ENCODE measurements around the gene MPZL1. TPM values are rescaled to one million over a fixed set of nuclear protein-coding genes. Genes with fewer than 3 reads are reported as not detected.

Gene MPZL1
- total and polyA plus RNA-seq, 2 of the 8 experiments (the other 6 are each of a cell fraction or from before 2014, with no cell fraction given): 37.8 to 120 TPM

GRCh38 chr1:167815650-167816049 is 93.9 kb downstream of the MPZL1 start:
- no peak overlapping the region for H3K56ac ChIP-seq (replicated peaks; ENCODE audit: insufficient read length, low read depth, low read length)
- H2BK5ac ChIP-seq (ENCODE audit: low read depth, low read length): no peak overlapping the region
- no peak overlapping the region for H3K14ac ChIP-seq (ENCODE audit: insufficient read length)
- DNase-seq (ENCODE audit: low read depth in 1 of 2, low spot score in 2 of 2) (no peak), FAIRE-seq (no peak)
- no peak overlapping the region for H2BK120ac ChIP-seq (replicated peaks; ENCODE audit: low read depth, low read length)
- H3K4ac ChIP-seq (replicated peaks; ENCODE audit: insufficient read length, low read depth, low read length): no peak overlapping the region
- POLR2A ChIA-PET (ENCODE audit: partially characterized antibody): no interaction called here
- H2AK5ac ChIP-seq (ENCODE audit: low read depth, low read length): no peak overlapping the region
- no peak overlapping the region for H2AFZ ChIP-seq (ENCODE audit: low read length)
- no peaks in the 10 kb centered on the region for H3K79me1 ChIP-seq (ENCODE audit: low read depth, low read length)
- no peak overlapping the region for H3K4me2 ChIP-seq (ENCODE audit: insufficient read depth in 1 of 2, low read depth in 2 of 2, low read length in 2 of 2)
- no peak overlapping the region for H3K9ac ChIP-seq (replicated peaks in 1 of 4; ENCODE audit: extremely low read depth in 1 of 4, low read depth in 3 of 4, low read length in 3 of 4)
- H3K27me3 ChIP-seq (replicated peaks in 1 of 4; ENCODE audit: control insufficient read depth in 3 of 4, extremely low read depth in 1 of 4, insufficient read depth in 3 of 4, low read length in 3 of 4): no peaks in the 10 kb centered on the region; a peak in 1 of 7 replicates
- H4K91ac ChIP-seq (replicated peaks; ENCODE audit: insufficient read length, low read length): no peak overlapping the region
- CTCF ChIA-PET (ENCODE audit: partially characterized antibody): interaction anchor here (1.1 kb wide), 1 partner anchor 13 kb away, joined by 4 read pairs; no protein-coding TSS in a partner anchor
- no peak overlapping the region for H3K4me3 ChIP-seq (ENCODE audit: extremely low read depth in 1 of 4, insufficient read depth in 2 of 4, low read depth in 3 of 4, low read length in 4 of 4)
- H2BK20ac ChIP-seq (ENCODE audit: low read length): no peak overlapping the region
- H3K9me3 ChIP-seq (ENCODE audit: insufficient read depth in 2 of 2, low read depth in 1 of 2, low read length in 1 of 2): 0 out of 4 replicates have a peak, but pooled peaks cover 0 to 2% of the 10 kb centered on the region in 2 experiments
- no peaks in the 10 kb centered on the region for H3K23me2 ChIP-seq (ENCODE audit: low read depth, low read length)
- WGBS, 2 experiments (ENCODE audit: extremely low coverage in 1 of 2, insufficient coverage in 1 of 2, insufficient read length in 1 of 2, insufficient replicate concordance in 2 of 2, low coverage in 1 of 2, low lambda C conversion rate in 2 of 2, missing lambda C conversion rate in 1 of 2): 85% methylated on average over 1 of the region's 1 CpG; no CpG with 5 or more reads in 1 of the 2 experiments
- H2BK15ac ChIP-seq (ENCODE audit: low read length): no peak overlapping the region
- no peak overlapping the region for H4K5ac ChIP-seq (ENCODE audit: insufficient read length, low read depth, low read length)
- H3K23ac ChIP-seq (ENCODE audit: insufficient read length): no peak overlapping the region
- no peak overlapping the region for H2BK12ac ChIP-seq (ENCODE audit: low read depth, low read length)
- H4K8ac ChIP-seq (ENCODE audit: extremely low read depth, insufficient read depth, low read length): no peak overlapping the region
- H3K36me3 ChIP-seq (ENCODE audit: control insufficient read depth in 2 of 4, insufficient read depth in 4 of 4, low read length in 3 of 4): no peaks in the 10 kb centered on the region
- H3K27ac ChIP-seq (ENCODE audit: low read depth, low read length): no peak overlapping the region
- H3K4me1 ChIP-seq (replicated peaks in 1 of 4; ENCODE audit: control insufficient read depth in 3 of 4, insufficient read depth in 4 of 4, low read length in 3 of 4): peaks cover 0 to 2% (median 1%) of the 10 kb centered on the region in 4 experiments; a peak in 2 of 7 replicates
- no peaks in the 10 kb centered on the region for H3K79me2 ChIP-seq (ENCODE audit: control insufficient read depth in 1 of 2, insufficient read depth in 2 of 2, low read length in 2 of 2)
- no peaks in the 10 kb centered on the region for H4K20me1 ChIP-seq (replicated peaks in 1 of 2; ENCODE audit: control insufficient read depth in 1 of 2, insufficient read depth in 2 of 2, low read length in 2 of 2)
- no peak overlapping the region for H3K18ac ChIP-seq (ENCODE audit: extremely low read depth, low read length)
